Measurements from ENCODE around the gene JAML. TPM values are rescaled to one million over a fixed set of nuclear protein-coding genes. Genes with fewer than 3 reads are reported as not detected.

Gene JAML
- total RNA-seq, 1 donor = not detected

- TF ChIP-seq CTCF (IDR thresholded peaks at IDR 0.05; ENCODE audit: extremely low read depth, low read depth, low read length) = no peak
- H3K4me2 ChIP-seq (ENCODE audit: insufficient read depth, low read length) = no peak overlapping the region
- no peak overlapping the region for H2AFZ ChIP-seq (ENCODE audit: low read length)
- peaks cover 7% of the 10 kb centered on the region for H3K27me3 ChIP-seq (ENCODE audit: insufficient read depth, low read length)
- H3K4me3 ChIP-seq (ENCODE audit: insufficient read depth, low read length) = no peak overlapping the region
- peak; percentile 72 for DNase-seq (ENCODE audit: insufficient read length, low spot score, missing footprints)
- no peaks in the 10 kb centered on the region for H3K79me2 ChIP-seq (ENCODE audit: insufficient read depth, low read length)
- H3K36me3 ChIP-seq (ENCODE audit: insufficient read depth, low read length) = no peaks in the 10 kb centered on the region
- H3K4me1 ChIP-seq (ENCODE audit: insufficient read depth, low read length) = no peaks in the 10 kb centered on the region
- H3K27ac ChIP-seq (ENCODE audit: low read depth, low read length) = no peak overlapping the region
- H4K20me1 ChIP-seq (ENCODE audit: insufficient read depth, low read length) = no peaks in the 10 kb centered on the region
- H3K9me3 ChIP-seq (ENCODE audit: low read depth, low read length) = no peaks in the 10 kb centered on the region
Observed at GRCh38 chr11:118167253-118167652, 57.6 kb downstream of the JAML start.

GRCh38 chr11:118166641-118167040 lies 58.2 kb downstream of the JAML start:
- Histone ChIP-seq H3K79me2 (ENCODE audit: insufficient read depth, low read length) (no peaks in the 10 kb centered on the region), H3K4me2 (ENCODE audit: insufficient read depth, low read length) (no peak overlapping the region), H3K27ac (ENCODE audit: low read depth, low read length) (no peak overlapping the region), H3K4me1 (ENCODE audit: insufficient read depth, low read length) (no peaks in the 10 kb centered on the region), H3K36me3 (ENCODE audit: insufficient read depth, low read length) (no peaks in the 10 kb centered on the region), H4K20me1 (ENCODE audit: insufficient read depth, low read length) (no peaks in the 10 kb centered on the region), H3K4me3 (ENCODE audit: insufficient read depth, low read length) (no peak overlapping the region), H3K9me3 (ENCODE audit: low read depth, low read length) (no peaks in the 10 kb centered on the region), H3K27me3 (ENCODE audit: insufficient read depth, low read length) (peaks cover 3% of the 10 kb centered on the region), H2AFZ (ENCODE audit: low read length) (no peak overlapping the region)
- no peak for DNase-seq (ENCODE audit: insufficient read length, low spot score, missing footprints)
- TF ChIP-seq CTCF (IDR thresholded peaks at IDR 0.05; ENCODE audit: extremely low read depth, low read depth, low read length) = no peak

- no peak overlapping the region for H3K4me3 ChIP-seq (ENCODE audit: insufficient read depth, low read length)
- H4K20me1 ChIP-seq (ENCODE audit: insufficient read depth, low read length) = no peaks in the 10 kb centered on the region
- H2AFZ ChIP-seq (ENCODE audit: low read length) = no peak overlapping the region
- peak; percentile 66 for DNase-seq (ENCODE audit: insufficient read length, low spot score, missing footprints)
- H3K27me3 ChIP-seq (ENCODE audit: insufficient read depth, low read length) = peaks cover 9% of the 10 kb centered on the region
- H3K4me2 ChIP-seq (ENCODE audit: insufficient read depth, low read length) = no peak overlapping the region
- TF ChIP-seq CTCF (IDR thresholded peaks at IDR 0.05; ENCODE audit: extremely low read depth, low read depth, low read length) = no peak
- no peaks in the 10 kb centered on the region for H3K79me2 ChIP-seq (ENCODE audit: insufficient read depth, low read length)
- no peaks in the 10 kb centered on the region for H3K36me3 ChIP-seq (ENCODE audit: insufficient read depth, low read length)
- H3K4me1 ChIP-seq (ENCODE audit: insufficient read depth, low read length) = no peaks in the 10 kb centered on the region
- H3K27ac ChIP-seq (ENCODE audit: low read depth, low read length) = no peak overlapping the region
- no peaks in the 10 kb centered on the region for H3K9me3 ChIP-seq (ENCODE audit: low read depth, low read length)
Observed at GRCh38 chr11:118164885-118165284, 59.9 kb downstream of the JAML start.

GRCh38 chr11:118163494-118163893 lies 61.3 kb downstream of the JAML start:
- Histone ChIP-seq H3K9me3 (ENCODE audit: low read depth, low read length) (no peaks in the 10 kb centered on the region), H2AFZ (ENCODE audit: low read length) (no peak overlapping the region), H3K4me1 (ENCODE audit: insufficient read depth, low read length) (no peaks in the 10 kb centered on the region), H3K4me3 (ENCODE audit: insufficient read depth, low read length) (no peak overlapping the region), H3K27ac (ENCODE audit: low read depth, low read length) (no peak overlapping the region), H3K36me3 (ENCODE audit: insufficient read depth, low read length) (no peaks in the 10 kb centered on the region), H3K27me3 (ENCODE audit: insufficient read depth, low read length) (peaks cover 11% of the 10 kb centered on the region), H3K4me2 (ENCODE audit: insufficient read depth, low read length) (no peak overlapping the region), H4K20me1 (ENCODE audit: insufficient read depth, low read length) (no peaks in the 10 kb centered on the region), H3K79me2 (ENCODE audit: insufficient read depth, low read length) (no peaks in the 10 kb centered on the region)
- TF ChIP-seq CTCF (IDR thresholded peaks at IDR 0.05; ENCODE audit: extremely low read depth, low read depth, low read length) = no peak
- DNase-seq (ENCODE audit: insufficient read length, low spot score, missing footprints) = peak; percentile 46

Data from osteoblast (primary cell).